GM21786 (cell line): Measurements from ENCODE around the gene TPI1.
A peak's percentile ranks its signal among the peaks of the same experiment; 100 is the strongest.
"Not testable (repeated sequence)": the region's sequence is repeated elsewhere in the genome, so short reads cannot be mapped to it uniquely, and the experiment has no call there.

Experiments used
- ATAC-seq: cut with Tn5 transposase; IDR thresholded peaks from one replicate; pipeline ENCODE4 v1.9.1; 2021; ENCODE audit not compliant: unreplicated experiment

Gene TPI1

GRCh38 chr12:6868211-6869048 lies 1.1 kb downstream of the TPI1 start:
- no peak for ATAC-seq

- no peak for ATAC-seq
Observed at GRCh38 chr12:6869049-6870021, 2.0 kb downstream of the TPI1 start.

GRCh38 chr12:6870304-6870703 lies 3.0 kb downstream of the TPI1 start:
- not testable (repeated sequence) for ATAC-seq

- no peak for ATAC-seq
Observed at GRCh38 chr12:6871052-6871957, 4.0 kb downstream of the TPI1 start.

- no peak for ATAC-seq
Observed at GRCh38 chr12:6872073-6873048, 5.0 kb downstream of the TPI1 start.

- peak; percentile 61 for ATAC-seq
Observed at GRCh38 chr12:6873094-6874014, 6.0 kb downstream of the TPI1 start, which contains the start of gene SPSB2. Gene SPSB2, minus strand, starts transcription at chr12:6873303. Its CDS starts 402 bp downstream, at chr12:6872901.

GRCh38 chr12:6874015-6874368 lies 6.7 kb downstream of the TPI1 start:
- not testable (repeated sequence) for ATAC-seq

- ATAC-seq, result not testable (repeated sequence)
Observed at GRCh38 chr12:6879824-6880223, 12.5 kb downstream of the TPI1 start.

- no peak for ATAC-seq
Observed at GRCh38 chr12:6883252-6883651, 15.9 kb downstream of the TPI1 start.

GRCh38 chr12:6883683-6884082 lies 16.4 kb downstream of the TPI1 start:
- ATAC-seq, result no peak

- no peak for ATAC-seq
Observed at GRCh38 chr12:6884539-6884938, 17.2 kb downstream of the TPI1 start.

GRCh38 chr12:6886206-6886999 lies 19.1 kb downstream of the TPI1 start:
- ATAC-seq, result not testable (repeated sequence)

- no peak for ATAC-seq
Observed at GRCh38 chr12:6887460-6887859, 20.1 kb downstream of the TPI1 start.

GRCh38 chr12:6888360-6888759 lies 21.0 kb downstream of the TPI1 start:
- no peak for ATAC-seq

GRCh38 chr12:6888794-6889193 lies 21.5 kb downstream of the TPI1 start:
- not testable (repeated sequence) for ATAC-seq

GRCh38 chr12:6889775-6890573 lies 22.6 kb downstream of the TPI1 start:
- not testable (repeated sequence) for ATAC-seq
